Activated CD4-positive, alpha-beta T cell treated with anti-CD3 and anti-CD28 coated beads, Interleukin-2, Interleukin-4, amounts not matched to agents 100 ng/mL and 50 ng/mL, durations not matched to agents 16 hours and 8 hours (primary cell): Measurements from ENCODE around the gene CIITA.
"Not testable (repeated sequence)": the region's sequence is repeated elsewhere in the genome, so short reads cannot be mapped to it uniquely, and the experiment has no call there.

Experiments used
- DNase-seq: peaks from one replicate; pipeline ENCODE4 v3.0.0-alpha.2; 2020; ENCODE audit warnings: low spot score

Gene CIITA

GRCh38 chr16:10934325-10935107, 57.5 kb downstream of the CIITA start:
- no peak for DNase-seq

DNA sequence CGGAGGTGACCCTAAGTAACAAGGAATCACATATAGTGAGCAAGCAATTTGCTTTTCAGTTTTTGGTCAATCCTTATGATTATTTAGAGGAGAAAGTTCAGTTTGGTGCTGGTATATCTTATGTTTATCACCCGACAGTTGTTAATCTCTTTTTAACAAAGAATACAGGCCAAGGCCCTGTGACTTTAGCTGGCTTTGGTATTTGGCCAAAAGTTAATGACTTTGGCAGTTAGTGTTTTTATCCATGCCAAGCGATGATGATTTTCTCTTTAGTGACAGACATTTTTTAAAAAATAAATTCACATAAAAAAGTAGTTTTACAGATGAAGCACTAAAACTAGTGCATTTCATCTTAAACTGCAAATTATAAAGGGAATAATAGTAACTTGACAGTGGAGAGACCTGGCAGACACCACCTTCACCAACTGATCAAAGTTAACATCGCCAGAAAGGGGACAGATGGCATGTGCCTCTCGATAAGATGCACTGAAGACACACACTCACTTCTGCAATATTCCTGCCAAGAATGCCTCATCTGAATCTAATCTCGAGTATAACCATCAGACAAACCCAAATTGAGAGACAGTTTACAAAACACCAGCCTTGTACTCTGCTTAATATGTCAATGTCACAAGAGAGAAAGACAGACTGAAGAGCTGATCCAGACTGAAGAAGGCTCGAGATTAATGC, 58.4 kb downstream of the CIITA start:
- no peak for DNase-seq

- no peak for DNase-seq
These were observed 59.4 kb downstream of the CIITA start for GRCh38 chr16:10936272-10936984.

- DNase-seq = no peak
These were observed 60.3 kb downstream of the CIITA start for GRCh38 chr16:10937068-10937859.

DNA sequence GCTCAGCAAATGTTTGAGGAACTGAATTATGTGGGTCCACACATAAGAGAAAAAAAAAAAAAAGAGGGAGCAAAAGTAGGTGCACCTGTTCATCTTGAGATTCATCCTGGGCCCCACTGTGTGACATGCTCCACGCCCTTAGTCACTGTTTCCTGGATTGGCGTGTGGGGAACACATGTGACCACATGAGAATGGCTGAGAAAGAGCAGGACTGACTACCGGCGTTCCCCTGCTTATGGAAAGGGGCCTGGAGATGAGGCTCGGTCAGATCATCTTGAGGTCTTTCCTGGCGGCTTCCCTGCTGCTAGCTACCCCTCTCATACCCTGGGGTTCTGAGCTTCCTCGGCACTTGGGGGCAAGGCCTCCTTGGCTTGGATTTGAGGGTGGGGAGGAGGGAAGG, 61.3 kb downstream of the CIITA start:
- peak; percentile 59 for DNase-seq

- DNase-seq = no peak
These were observed 62.0 kb downstream of the CIITA start for GRCh38 chr16:10938796-10939648.

GRCh38 chr16:10939649-10940234, 62.7 kb downstream of the CIITA start:
- no peak for DNase-seq

DNA sequence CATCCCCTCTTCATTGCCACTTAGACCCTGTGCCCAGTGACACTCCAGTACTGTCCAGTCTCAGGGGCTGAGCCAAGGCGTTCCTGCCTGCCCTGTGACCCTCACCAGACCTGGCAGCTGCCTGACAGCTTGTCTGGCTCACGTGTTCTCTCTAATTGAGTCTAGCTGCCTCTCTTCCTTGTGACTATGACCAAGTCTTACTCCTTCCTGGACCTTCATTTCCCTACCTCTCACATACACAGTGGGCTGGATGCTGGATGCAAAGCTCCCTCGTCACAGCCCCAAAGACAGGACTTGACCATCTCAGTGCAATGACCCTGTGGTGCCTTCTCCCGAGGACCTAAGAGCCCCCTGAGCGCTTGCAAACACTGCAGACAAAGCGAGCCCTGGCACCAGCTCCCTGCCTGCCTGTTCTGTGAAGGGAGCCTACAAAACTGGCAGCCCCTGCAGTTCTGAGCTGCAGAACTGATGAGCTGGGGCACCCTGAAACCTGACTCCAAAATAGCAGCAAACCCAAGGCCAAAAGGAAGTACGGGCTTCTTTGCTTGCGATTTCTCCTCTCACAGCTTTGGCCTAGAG, 63.6 kb downstream of the CIITA start:
- no peak for DNase-seq

GRCh38 chr16:10941127-10941933, 64.3 kb downstream of the CIITA start:
- DNase-seq = no peak

DNA sequence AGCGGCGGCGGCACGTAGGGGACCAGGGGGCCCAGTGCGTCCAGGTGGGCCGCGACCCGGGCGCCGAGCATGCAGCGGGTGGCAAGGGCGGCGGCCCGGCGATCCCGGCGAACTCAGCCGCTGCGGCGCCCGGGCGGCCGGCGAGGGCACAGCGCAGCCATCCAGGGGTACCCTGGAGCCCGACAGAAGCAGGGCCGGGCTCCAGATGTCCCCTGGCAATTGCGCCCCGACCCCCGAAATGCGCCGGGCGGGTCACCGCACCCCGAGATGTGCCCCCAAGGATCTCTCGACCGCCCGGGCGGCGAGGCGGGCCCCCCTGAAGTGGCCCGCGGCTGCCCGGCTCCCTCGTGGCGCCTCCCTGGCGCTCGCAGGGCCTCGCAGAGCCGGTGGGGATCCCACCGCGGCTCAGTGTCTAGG, 64.9 kb downstream of the CIITA start:
- not testable (repeated sequence) for DNase-seq

GRCh38 chr16:10942352-10943063, 65.5 kb downstream of the CIITA start, which contains the start of gene DEXI:
Gene DEXI (minus strand): TSS chr16:10942468. CDS start chr16:10942005, 463 bp downstream.
- DNase-seq = peak; percentile 95

DNA sequence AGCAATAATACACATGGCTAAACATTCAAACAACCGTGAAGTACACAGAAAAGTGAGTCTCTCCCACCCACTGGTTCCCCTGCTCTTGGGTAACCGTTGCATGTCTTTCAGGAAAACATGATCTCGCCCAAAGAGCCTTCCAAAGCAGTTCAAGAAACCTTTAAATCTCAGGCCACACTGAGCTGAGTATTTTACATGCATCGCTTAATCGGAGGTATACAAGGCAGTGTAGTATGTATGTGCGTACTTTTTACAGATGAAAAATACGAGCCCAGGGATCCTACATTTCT, 66.0 kb downstream of the CIITA start:
- DNase-seq = no peak

GRCh38 chr16:10944249-10945064, 67.5 kb downstream of the CIITA start, which contains the start of gene CLEC16A:
Gene CLEC16A (plus strand): TSS chr16:10944564. CDS start chr16:10944718, 154 bp downstream.
- peak; percentile 97 for DNase-seq

GRCh38 chr16:10945065-10945787, 68.2 kb downstream of the CIITA start:
- no peak for DNase-seq

- no peak for DNase-seq
These were observed 69.3 kb downstream of the CIITA start for GRCh38 chr16:10946308-10946707.

DNA sequence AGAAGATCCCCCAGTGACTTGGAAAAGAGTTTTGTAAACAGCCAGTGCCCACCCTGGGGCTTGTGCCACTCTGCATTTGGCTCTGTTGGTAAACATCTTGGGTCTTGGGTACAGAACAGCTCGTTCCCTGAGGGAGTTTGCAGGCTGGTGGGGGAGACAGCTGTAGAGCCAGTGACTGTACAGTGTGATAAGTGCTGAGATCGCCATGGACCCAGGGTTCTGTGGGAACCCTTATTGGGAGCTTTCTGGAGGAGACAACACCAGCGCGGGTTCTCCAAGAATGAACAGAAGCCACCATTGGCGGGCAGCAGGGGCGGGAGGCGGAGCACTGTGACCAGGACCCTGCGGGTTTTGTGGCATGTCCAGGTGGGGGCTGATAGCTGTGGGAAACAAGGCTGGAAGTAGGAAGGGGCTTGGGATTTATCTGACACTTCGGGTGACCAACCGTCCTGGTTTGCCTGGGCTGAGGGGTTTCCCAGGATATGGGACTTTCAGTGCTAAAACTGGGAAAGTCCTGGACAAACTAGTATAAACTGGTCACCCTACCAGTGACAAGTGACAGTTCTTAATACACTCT, 70.3 kb downstream of the CIITA start:
- DNase-seq = no peak

- peak; percentile 64 for DNase-seq
These were observed 72.5 kb downstream of the CIITA start for GRCh38 chr16:10949424-10949970.
